Neuronal stem cell (in vitro differentiated cells): Measurements from ENCODE around the gene PAPPA.

Experiments
- DNase-seq: peaks from one replicate; pipeline ENCODE4 v3.0.0-alpha.2; 2013; ENCODE audit warnings: low spot score
- H2AFZ ChIP-seq: one replicate; pipeline ENCODE4 v1.6.1; 2013; ENCODE audit warnings: mild to moderate bottlenecking, low read length, inconsistent platforms
- H2AK5ac ChIP-seq: 2 replicates; pipeline ENCODE4 v1.6.1; 2013; ENCODE audit warnings: low read depth, mild to moderate bottlenecking, inconsistent platforms, low read length, moderate library complexity, mixed read lengths
- H2BK120ac ChIP-seq: 2 replicates; pipeline ENCODE4 v1.6.1; 2013; ENCODE audit warnings: low read depth, mild to moderate bottlenecking, inconsistent platforms, low read length, moderate library complexity, mixed read lengths
- H2BK12ac ChIP-seq: one replicate; pipeline ENCODE4 v1.6.1; 2013; ENCODE audit warnings: low read length, inconsistent platforms
- H2BK15ac ChIP-seq: 2 replicates; pipeline ENCODE4 v1.6.1; 2013; ENCODE audit warnings: mild to moderate bottlenecking, low read length, inconsistent platforms, mixed read lengths
- H2BK5ac ChIP-seq: one replicate; pipeline ENCODE4 v1.6.1; 2013; ENCODE audit warnings: inconsistent platforms, mild to moderate bottlenecking, low read length, moderate library complexity
- H3K14ac ChIP-seq: one replicate; pipeline ENCODE4 v1.6.1; 2013; ENCODE audit warnings: low read length, inconsistent platforms
- H3K18ac ChIP-seq: 2 replicates; pipeline ENCODE4 v1.6.1; 2013; ENCODE audit warnings: low read length, inconsistent platforms
- H3K23ac ChIP-seq: 2 replicates; pipeline ENCODE4 v1.6.1; 2013; ENCODE audit warnings: low read depth, mild to moderate bottlenecking, mixed read lengths, low read length, inconsistent platforms; ENCODE audit not compliant: poor library complexity
- H3K27ac ChIP-seq: replicated peaks from 3 replicates; pipeline ENCODE4 v1.5.1; 2013; ENCODE audit warnings: low read length, inconsistent platforms
- H3K27me3 ChIP-seq, 3 experiments: 2 replicates each; pipeline ENCODE4 v1.6.1; 2013; ENCODE audit warnings: low read length in 3 of 3, mild to moderate bottlenecking in 2 of 3, inconsistent platforms in 1 of 3, low read depth in 1 of 3, mixed read lengths in 1 of 3, moderate library complexity in 1 of 3; ENCODE audit not compliant: control insufficient read depth in 3 of 3, insufficient read depth in 3 of 3
- H3K36me3 ChIP-seq, 2 donors: replicated peaks in 1 of 2; 2 replicates each; pipeline ENCODE4 v1.6.1; 2013; ENCODE audit warnings: low read length in 2 of 2; ENCODE audit not compliant: control insufficient read depth in 2 of 2, insufficient read depth in 2 of 2
- H3K4ac ChIP-seq: 2 replicates; pipeline ENCODE4 v1.6.1; 2013; ENCODE audit warnings: inconsistent platforms, mild to moderate bottlenecking, low read length, moderate library complexity
- H3K4me1 ChIP-seq, 2 donors: 1 replicate in 1 of 2; 2 replicates in 1 of 2; pipeline ENCODE4 v1.6.1; 2013; ENCODE audit warnings: low read length in 2 of 2, low read depth in 1 of 2; ENCODE audit not compliant: control insufficient read depth in 2 of 2, insufficient read depth in 1 of 2
- H3K4me2 ChIP-seq: one replicate; pipeline ENCODE4 v1.6.1; 2013; ENCODE audit warnings: mild to moderate bottlenecking, low read length, inconsistent platforms; ENCODE audit not compliant: insufficient read depth, poor library complexity, severe bottlenecking
- H3K4me3 ChIP-seq, 2 donors: 2 replicates each; pipeline ENCODE4 v1.5.1; 2013; ENCODE audit warnings: low read length in 2 of 2, mild to moderate bottlenecking in 2 of 2, inconsistent platforms in 1 of 2, moderate library complexity in 1 of 2
- H3K79me1 ChIP-seq: one replicate; pipeline ENCODE4 v1.6.1; 2013; ENCODE audit warnings: low read depth, mild to moderate bottlenecking, inconsistent platforms, low read length, moderate library complexity
- H3K9ac ChIP-seq: one replicate; pipeline ENCODE4 v1.6.1; 2013; ENCODE audit warnings: mild to moderate bottlenecking, low read depth, low read length, inconsistent platforms; ENCODE audit not compliant: poor library complexity
- H3K9me3 ChIP-seq, 2 donors: replicated peaks in 1 of 2; 2 replicates each; pipeline versions ENCODE3 to v1.6.1; 2013; ENCODE audit warnings: low read length in 2 of 2, mild to moderate bottlenecking in 2 of 2, inconsistent platforms in 1 of 2, low read depth in 1 of 2, mixed read lengths in 1 of 2, moderate library complexity in 1 of 2; ENCODE audit not compliant: control insufficient read depth in 2 of 2, insufficient read depth in 1 of 2
- H4K8ac ChIP-seq: one replicate; pipeline ENCODE4 v1.6.1; 2013; ENCODE audit warnings: low read depth, mild to moderate bottlenecking, inconsistent platforms, low read length, moderate library complexity
- H4K91ac ChIP-seq: one replicate; pipeline ENCODE4 v1.6.1; 2013; ENCODE audit warnings: low read length, low read depth, mild to moderate bottlenecking, inconsistent platforms; ENCODE audit not compliant: poor library complexity
- WGBS, 2 donors: extraction: QIAGEN DNeasy Blood & Tissue Kit; methylation state at CpG; one replicate each; pipeline ENCODE4 v1.1.7; 2013; ENCODE audit warnings: missing lambda C conversion rate in 2 of 2, mixed read lengths in 1 of 2; ENCODE audit not compliant: insufficient read length in 2 of 2, insufficient replicate concordance in 1 of 2; ENCODE audit errors: extremely low coverage in 2 of 2; 5-methylcytosine and 5-hydroxymethylcytosine counted together

The PAPPA gene

DNA sequence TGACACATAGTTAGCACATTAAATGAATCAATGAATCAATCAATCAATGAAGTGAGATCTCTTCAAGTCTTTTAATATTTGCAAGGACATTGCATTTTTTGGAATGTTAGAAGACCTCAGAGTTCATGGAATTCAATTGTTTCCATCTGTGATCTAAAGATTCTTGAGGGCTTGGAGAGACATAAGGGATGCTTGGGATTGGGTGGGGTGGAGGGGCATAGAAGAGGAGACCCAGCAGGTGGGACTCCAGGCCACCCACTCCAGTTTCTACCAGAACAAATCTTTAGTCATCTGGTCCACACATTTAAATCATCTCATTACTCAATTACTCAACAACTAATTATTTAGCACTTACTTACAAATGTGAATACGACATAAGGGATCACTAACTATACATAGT, 282.5 kb downstream of the PAPPA start:
- Histone ChIP-seq H4K91ac (no peak overlapping the region), H3K4me1 (no peaks in the 10 kb centered on the region), H3K9me3 (no peaks in the 10 kb centered on the region), H2BK5ac (no peak overlapping the region), H3K4ac (no peak overlapping the region), H3K9ac (no peak overlapping the region), H4K8ac (no peak overlapping the region), H2AK5ac (no peak overlapping the region), H3K27ac (no peak overlapping the region), H3K18ac (no peak overlapping the region), H2BK15ac (no peak overlapping the region), H2BK12ac (no peak overlapping the region), H2BK120ac (no peak overlapping the region), H3K27me3 (no peaks in the 10 kb centered on the region), H2AFZ (no peak overlapping the region), H3K36me3 (peaks cover 0 to 5% of the 10 kb centered on the region in 2 donors), H3K79me1 (no peaks in the 10 kb centered on the region), H3K14ac (no peak overlapping the region), H3K4me3 (no peak overlapping the region), H3K23ac (no peak overlapping the region), H3K4me2 (no peak overlapping the region)
- WGBS, 2 donors = no CpG with 5 or more reads among the region's 1 CpG
- no peak for DNase-seq

DNA sequence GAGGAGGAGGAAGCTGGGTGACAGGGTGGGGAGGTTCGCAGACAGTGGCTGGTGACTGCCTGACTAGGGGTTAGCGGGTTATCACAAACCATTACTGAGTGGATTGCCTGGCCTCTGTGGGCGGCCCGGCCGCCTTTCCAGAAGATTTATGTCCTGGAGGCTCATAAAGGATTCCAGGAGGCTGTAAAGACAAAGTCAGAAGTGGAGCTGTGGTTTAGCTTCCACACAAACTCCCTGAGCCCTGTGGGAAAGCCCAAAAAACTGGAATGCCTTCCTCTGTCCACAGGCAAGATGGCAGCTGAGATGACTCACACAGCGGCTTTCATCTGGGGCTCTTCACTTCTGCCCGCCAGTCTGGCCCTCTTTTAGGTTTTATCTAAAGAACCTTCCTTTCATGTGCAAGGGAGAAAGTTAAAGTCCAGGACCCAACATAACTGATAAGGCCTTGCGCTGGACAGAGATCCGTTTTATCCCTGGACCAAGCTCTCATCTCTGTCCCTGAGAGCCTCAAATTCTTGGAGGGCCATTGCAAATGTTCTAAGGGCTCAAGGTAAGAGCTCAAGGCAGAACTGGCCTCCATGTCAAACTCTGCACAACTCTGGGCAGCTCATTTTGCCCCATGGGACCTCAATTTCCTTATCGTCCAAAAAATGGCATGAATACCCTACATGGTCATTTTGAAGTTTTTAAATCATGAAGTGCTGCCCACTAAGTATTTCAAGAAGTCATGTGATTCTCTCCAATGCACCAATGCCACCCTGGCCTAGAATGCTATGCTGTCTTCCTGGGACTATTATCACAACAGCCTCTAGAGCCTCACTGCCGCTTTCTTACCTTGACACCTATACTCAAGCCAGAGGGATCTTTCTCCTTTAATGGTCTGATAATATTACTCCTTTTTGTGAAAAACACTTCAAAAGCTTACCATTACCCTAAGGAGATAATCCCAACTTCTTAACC, 284.1 kb downstream of the PAPPA start:
- Histone ChIP-seq H2AK5ac (peak overlapping the region; percentile 58), H3K9me3 (no peaks in the 10 kb centered on the region), H3K4ac (no peak overlapping the region), H2BK120ac (no peak overlapping the region), H4K91ac (no peak overlapping the region), H3K23ac (no peak overlapping the region), H3K14ac (no peak overlapping the region), H3K27ac (no peak overlapping the region), H3K9ac (no peak overlapping the region), H2BK15ac (no peak overlapping the region), H3K18ac (no peak overlapping the region), H3K4me2 (no peak overlapping the region), H3K79me1 (no peaks in the 10 kb centered on the region), H2AFZ (no peak overlapping the region), H3K4me3 (no peak overlapping the region), H3K36me3 (peaks cover 0 to 5% of the 10 kb centered on the region in 2 donors), H3K4me1 (no peaks in the 10 kb centered on the region), H3K27me3 (no peaks in the 10 kb centered on the region), H4K8ac (no peak overlapping the region), H2BK12ac (no peak overlapping the region), H2BK5ac (no peak overlapping the region)
- no peak for DNase-seq
- no CpG with 5 or more reads among the region's 11 CpGs for WGBS, 2 donors

DNA sequence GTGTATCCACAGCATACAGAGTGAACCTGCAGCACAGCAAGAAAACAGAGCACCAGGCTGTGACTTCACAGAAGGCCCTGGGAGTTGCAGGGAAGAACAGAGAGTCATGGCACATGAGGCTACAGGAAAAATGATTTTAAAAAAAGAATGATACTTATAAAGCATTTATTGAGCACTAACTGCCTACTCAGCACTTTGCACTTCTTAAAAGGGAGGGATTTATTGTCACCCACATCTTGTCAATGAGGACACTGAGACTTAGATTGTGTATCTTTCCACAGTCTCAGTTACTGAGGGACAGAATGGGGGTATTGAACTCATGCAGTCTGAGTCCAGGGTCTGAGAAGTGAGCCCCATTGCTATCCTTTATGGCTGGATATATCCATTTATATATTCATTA, 288.9 kb downstream of the PAPPA start:
- no peak for DNase-seq
- H3K79me1 ChIP-seq = no peaks in the 10 kb centered on the region
- H2BK15ac ChIP-seq = no peak overlapping the region
- no peak overlapping the region for H2BK120ac ChIP-seq
- no peak overlapping the region for H4K91ac ChIP-seq
- H3K36me3 ChIP-seq = peaks cover 0 to 5% of the 10 kb centered on the region in 2 donors
- H4K8ac ChIP-seq = no peak overlapping the region
- H3K4ac ChIP-seq = no peak overlapping the region
- no peak overlapping the region for H2BK12ac ChIP-seq
- H3K4me1 ChIP-seq = no peaks in the 10 kb centered on the region
- H2BK5ac ChIP-seq = no peak overlapping the region
- H3K9me3 ChIP-seq = no peaks in the 10 kb centered on the region
- H3K27me3 ChIP-seq = no peaks in the 10 kb centered on the region
- H3K14ac ChIP-seq = no peak overlapping the region
- no peak overlapping the region for H2AK5ac ChIP-seq
- H2AFZ ChIP-seq = no peak overlapping the region
- no peak overlapping the region for H3K4me2 ChIP-seq
- H3K4me3 ChIP-seq = no peak overlapping the region
- H3K27ac ChIP-seq = no peak overlapping the region
- H3K23ac ChIP-seq = no peak overlapping the region
- no peak overlapping the region for H3K18ac ChIP-seq
- no peak overlapping the region for H3K9ac ChIP-seq

DNA sequence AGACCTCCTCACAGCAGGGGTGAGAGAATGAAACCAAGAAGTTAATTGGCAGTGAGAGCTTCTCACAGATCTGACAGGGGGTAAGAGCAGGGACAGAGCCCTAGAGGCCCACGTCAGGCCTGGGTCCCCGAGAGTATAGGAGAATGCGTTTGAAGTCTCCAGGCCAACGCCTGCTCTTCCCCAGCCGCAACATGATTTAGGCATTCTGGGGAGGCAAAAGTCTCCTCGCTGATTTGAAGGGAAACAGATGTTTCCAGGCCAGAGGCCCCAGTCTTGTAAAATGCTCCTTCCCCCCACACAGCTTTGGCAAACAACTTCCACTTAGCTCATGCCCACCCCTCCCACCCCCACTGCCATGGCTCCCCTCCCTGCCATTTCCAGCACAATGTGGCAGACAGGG, 294.3 kb downstream of the PAPPA start:
- H3K4me2 ChIP-seq = no peak overlapping the region
- no peak overlapping the region for H3K4ac ChIP-seq
- no peaks in the 10 kb centered on the region for H3K27me3 ChIP-seq

More for the DNA sequence above, 294.3 kb downstream of the PAPPA start:
- Histone ChIP-seq H2BK15ac (no peak overlapping the region), H3K23ac (no peak overlapping the region), H3K79me1 (no peaks in the 10 kb centered on the region), H2BK12ac (no peak overlapping the region), H3K14ac (no peak overlapping the region), H2AFZ (no peak overlapping the region), H3K36me3 (no peaks in the 10 kb centered on the region), H3K4me3 (no peak overlapping the region), H3K4me1 (peaks cover 2 to 9% of the 10 kb centered on the region in 2 donors), H3K18ac (no peak overlapping the region), H2BK5ac (no peak overlapping the region), H2BK120ac (no peak overlapping the region), H3K9me3 (no peaks in the 10 kb centered on the region), H4K8ac (no peak overlapping the region), H2AK5ac (no peak overlapping the region), H3K27ac (no peak overlapping the region), H3K9ac (no peak overlapping the region), H4K91ac (no peak overlapping the region)
- WGBS, 2 donors = no CpG with 5 or more reads among the region's 6 CpGs
- no peak for DNase-seq
